Transverse colon (tissue), 4 donors: ENCODE measurements around the gene ZFP62. TPM values are rescaled to one million over a fixed set of nuclear protein-coding genes. Genes with fewer than 3 reads are reported as not detected.

ENCODE experiments used
- DNase-seq: peaks from one replicate; pipeline ENCODE4 v3.0.0-alpha.2; 2019
- H3K27ac ChIP-seq, 4 donors: fragments of 200-600 bp; sonication (generic); 2 replicates each; pipeline ENCODE4 v1.5.1; 2016 to 2018; ENCODE audit warnings: inconsistent platforms in 4 of 4
- H3K27me3 ChIP-seq: fragments of 200-600 bp; sonication (generic); 2 replicates; pipeline ENCODE4 v1.5.1; 2017; ENCODE audit warnings: inconsistent platforms
- H3K36me3 ChIP-seq, 4 donors: fragments of 200-600 bp; sonication (generic); 2 replicates each; pipeline ENCODE4 v1.5.1; 2017 to 2019; ENCODE audit warnings: inconsistent platforms in 4 of 4
- H3K4me1 ChIP-seq, 4 donors: fragments of 200-600 bp; sonication (generic); 2 replicates each; pipeline ENCODE4 v1.5.1; 2017 to 2020; ENCODE audit warnings: inconsistent platforms in 4 of 4
- H3K4me3 ChIP-seq, 4 donors: fragments of 200-600 bp; sonication (generic); 1 replicate in 1 of 4; 2 replicates in 3 of 4; pipeline versions ENCODE4 v1.5.1 to v1.6.1; 2017 to 2019; ENCODE audit warnings: inconsistent platforms in 4 of 4
- H3K9me3 ChIP-seq, 2 donors: fragments of 200-600 bp; sonication (generic); 2 replicates each; pipeline ENCODE4 v1.5.1; 2017 to 2019; ENCODE audit warnings: inconsistent platforms in 2 of 2
- CTCF ChIP-seq, 5 experiments: fragments of 200-600 bp in 3 of 5; fragments of 450-650 bp in 2 of 5; sonication (generic) in 3 of 5; IDR thresholded peaks; 1 replicate in 2 of 5; 2 replicates in 3 of 5; pipeline ENCODE4 v1.5.1; 2016 to 2017; ENCODE audit warnings: antibody characterized with exemption in 5 of 5, inconsistent platforms in 3 of 5, mild to moderate bottlenecking in 2 of 5, moderate library complexity in 1 of 5
- EP300 ChIP-seq: sonication (generic); formaldehyde crosslinking; IDR thresholded peaks from one replicate; pipeline ENCODE4 v1.6.1; 2017; ENCODE audit warnings: antibody characterized with exemption, low read depth
- POLR2A ChIP-seq: fragments of 450-650 bp; IDR thresholded peaks from one replicate; pipeline ENCODE4 v1.6.1; 2016; ENCODE audit warnings: antibody characterized with exemption, mild to moderate bottlenecking, moderate library complexity
- POLR2AphosphoS5 ChIP-seq, 3 donors: sonication (generic); formaldehyde crosslinking; IDR thresholded peaks; one replicate each; pipeline ENCODE4 v1.6.1; 2016; ENCODE audit warnings: antibody characterized with exemption in 3 of 3
- WGBS, 2 donors: methylation state at CpG; one replicate each; pipeline ENCODE4 v1.1.5; 2018; ENCODE audit warnings: low coverage in 1 of 2; 5-methylcytosine and 5-hydroxymethylcytosine counted together
- in situ Hi-C, 4 donors: fragments of 200-750 bp; cut with MboI; loops; one replicate each; pipeline versions ENCODE4 v1.15.0 to v1.15.1; 2017; ENCODE audit warnings: low sequenced_read_pairs in 3 of 4, low pct_ligation_motif_present in 1 of 4, low pct_unique_long_range_greater_than_20kb in 1 of 4
- intact Hi-C: fragments of 100-400 bp; cut with DNase I; formaldehyde crosslinking; loops from one replicate; pipeline ENCODE4 v1.15.1; 2023; ENCODE audit warnings: low total_unique reads
- total RNA-seq, 4 donors: library from RNA; depleted of rRNA; stranded (reverse); fragments of >200 nt; gene quantifications; one replicate each; pipeline ENCODE4 v1.1.0, GENCODE V29; 2016

ZFP62 gene
- total RNA-seq, 4 donors from 2014 or later = 4.1 to 35.7 (median 26.9) TPM

GRCh38 chr5:180821538-180821937 is 39.5 kb downstream of the ZFP62 start:
- TF ChIP-seq CTCF (IDR thresholded peaks at IDR 0.05) (no peak), POLR2AphosphoS5 (IDR thresholded peaks at IDR 0.05) (no peak), POLR2A (no peak), EP300 (no peak)
- intact Hi-C loops = no loop called here
- no peak for DNase-seq
- H3K27ac ChIP-seq = peak overlapping the region; percentile 66 to 82 (median 72)
- no peaks in the 10 kb centered on the region for H3K36me3 ChIP-seq
- H3K9me3 ChIP-seq = no peaks in the 10 kb centered on the region
- H3K27me3 ChIP-seq = no peaks in the 10 kb centered on the region
- peaks cover 0 to 51% (median 10%) of the 10 kb centered on the region in 4 donors for H3K4me1 ChIP-seq
- no peak overlapping the region for H3K4me3 ChIP-seq
- WGBS, 2 donors = 73 to 75% methylated on average over 4 of the region's 4 CpGs
- in situ Hi-C loops = no loop called here

DNA sequence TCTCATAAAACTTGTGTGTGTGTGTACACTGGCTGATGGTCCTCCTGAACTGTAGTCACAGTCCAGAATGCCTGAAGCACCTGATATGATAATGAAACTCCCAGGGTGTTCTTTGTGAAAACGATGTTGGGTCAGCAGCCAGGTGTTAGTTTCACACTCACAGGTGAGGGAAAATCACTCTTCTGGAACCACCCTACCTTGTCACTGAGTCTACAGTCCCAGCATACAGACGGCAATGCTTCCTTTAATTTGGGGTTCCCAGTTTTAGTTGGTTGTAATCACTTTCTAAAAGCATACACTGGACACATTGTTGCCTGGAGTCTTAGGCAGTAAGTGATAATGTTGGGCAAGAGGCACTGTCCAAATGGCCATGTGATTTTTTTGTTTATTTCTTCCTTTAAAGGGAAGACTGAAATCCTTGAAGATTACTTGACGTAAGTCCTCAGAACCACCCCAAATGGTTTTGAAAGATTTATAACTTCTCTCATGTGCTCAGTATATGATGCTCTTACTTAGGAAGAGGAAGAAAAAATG is 40.2 kb downstream of the ZFP62 start:
- H3K4me3 ChIP-seq = no peak overlapping the region
- TF ChIP-seq CTCF (IDR thresholded peaks at IDR 0.05) (no peak), POLR2AphosphoS5 (IDR thresholded peaks at IDR 0.05) (peak; percentile 24 to 65 (median 41)), POLR2A (peak; percentile 22), EP300 (peak; percentile 33)
- intact Hi-C loops = no loop called here
- H3K27me3 ChIP-seq = no peaks in the 10 kb centered on the region
- WGBS, 2 donors = 27 to 43% methylated on average over 1 to 3 of the region's 3 CpGs
- H3K27ac ChIP-seq = peak overlapping the region; percentile 66 to 82 (median 72)
- peaks cover 0 to 50% (median 10%) of the 10 kb centered on the region in 4 donors for H3K4me1 ChIP-seq
- in situ Hi-C loops = no loop called here
- H3K9me3 ChIP-seq = no peaks in the 10 kb centered on the region
- peak; percentile 41 for DNase-seq
- H3K36me3 ChIP-seq = no peaks in the 10 kb centered on the region

GRCh38 chr5:180818677-180819341 is 42.3 kb downstream of the ZFP62 start:
- WGBS, 2 donors = 80% methylated on average over 5 to 6 of the region's 6 CpGs
- Histone ChIP-seq H3K27ac (peak overlapping the region; percentile 44 to 71 (median 62)), H3K9me3 (no peaks in the 10 kb centered on the region), H3K27me3 (no peaks in the 10 kb centered on the region), H3K4me3 (no peak overlapping the region), H3K36me3 (no peaks in the 10 kb centered on the region), H3K4me1 (peaks cover 0 to 30% (median 10%) of the 10 kb centered on the region in 4 donors)
- DNase-seq = no peak
- TF ChIP-seq CTCF (IDR thresholded peaks at IDR 0.05) (no peak), POLR2A (no peak), EP300 (no peak), POLR2AphosphoS5 (IDR thresholded peaks at IDR 0.05) (no peak)
- intact Hi-C loops = no loop called here
- in situ Hi-C loops = no loop called here

DNA sequence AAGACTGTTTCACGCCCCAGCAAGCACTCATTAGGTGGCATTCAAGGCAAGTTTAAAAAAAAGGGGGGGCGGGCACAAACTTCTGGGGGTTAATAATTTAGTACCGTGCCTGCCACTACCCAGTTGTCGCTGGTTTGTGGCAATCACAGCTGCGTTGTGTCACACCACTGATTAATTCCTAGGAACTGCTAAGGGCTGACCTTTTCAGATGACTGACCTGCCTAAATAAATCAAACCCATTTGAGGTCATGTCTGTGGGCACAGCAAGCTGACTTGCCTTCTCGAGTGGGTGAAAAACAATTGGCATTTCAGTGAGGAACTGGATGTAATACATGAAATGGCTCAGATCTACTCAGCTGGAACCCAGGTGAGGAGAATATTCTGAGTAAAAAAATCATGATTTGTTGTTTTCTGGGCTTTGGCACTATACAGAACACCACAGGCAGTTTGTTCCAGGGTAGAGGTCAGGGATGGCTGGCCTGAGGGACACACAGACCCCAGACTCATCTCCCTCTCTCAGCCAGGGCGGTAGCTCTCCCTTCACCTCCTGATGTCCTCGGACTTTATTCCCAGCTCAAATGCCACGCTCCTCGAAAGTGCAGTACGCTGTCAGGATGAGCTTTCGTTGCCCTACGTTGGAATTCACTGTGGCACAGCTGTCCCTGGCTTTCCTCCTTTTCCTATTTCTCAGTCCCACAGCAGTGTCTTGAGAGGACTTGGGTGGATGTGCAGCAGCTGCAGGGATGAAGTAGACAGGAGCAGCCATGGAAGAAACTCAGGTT is 43.0 kb downstream of the ZFP62 start:
- no peak for DNase-seq
- Histone ChIP-seq H3K27me3 (no peaks in the 10 kb centered on the region), H3K4me1 (peaks cover 0 to 29% (median 10%) of the 10 kb centered on the region in 4 donors), H3K9me3 (no peaks in the 10 kb centered on the region), H3K27ac (peak overlapping the region; percentile 44 to 71 (median 62)), H3K36me3 (no peaks in the 10 kb centered on the region), H3K4me3 (no peak overlapping the region)
- 57 to 81% methylated on average over 7 to 13 of the region's 13 CpGs for WGBS, 2 donors
- in situ Hi-C loops = no loop called here
- no peak for TF ChIP-seq POLR2AphosphoS5 (IDR thresholded peaks at IDR 0.05)
- no peak for TF ChIP-seq EP300
- TF ChIP-seq CTCF (IDR thresholded peaks at IDR 0.05) = no peak
- no peak for TF ChIP-seq POLR2A
- intact Hi-C loops = no loop called here
